BE2C (cell line): Measurements from ENCODE around the gene RPL13.
"Not testable (repeated sequence)": the region's sequence is repeated elsewhere in the genome, so short reads cannot be mapped to it uniquely, and the experiment has no call there.

Source experiments
- DNase-seq: peaks from one replicate; pipeline ENCODE4 v3.0.0-alpha.2; 2020
- H3K27me3 ChIP-seq: fragments of 250-450 bp; sonication (Bioruptor Pico); 2 replicates; pipeline ENCODE4 v1.5.1; 2020; ENCODE audit warnings: mild to moderate bottlenecking
- H3K36me3 ChIP-seq: fragments of 250-450 bp; sonication (Bioruptor Pico); 2 replicates; pipeline ENCODE4 v1.5.1; 2020; ENCODE audit warnings: mild to moderate bottlenecking
- H3K4me1 ChIP-seq: fragments of 250-450 bp; sonication (Bioruptor Pico); 2 replicates; pipeline ENCODE4 v1.5.1; 2020
- H3K4me3 ChIP-seq: 2 replicates; pipeline ENCODE4 v1.5.1; 2011; ENCODE audit warnings: low read depth, low read length
- H3K9me3 ChIP-seq: fragments of 250-450 bp; sonication (Bioruptor Pico); 2 replicates; pipeline ENCODE4 v1.5.1; 2020
- CTCF ChIP-seq: IDR thresholded peaks from 2 replicates; pipeline ENCODE4 v1.5.1; 2012; ENCODE audit warnings: mild to moderate bottlenecking, low read depth, low read length

RPL13 gene

GRCh38 chr16:89584768-89585549, 24.5 kb downstream of the RPL13 start:
- Histone ChIP-seq H3K4me3 (no peak overlapping the region), H3K9me3 (peaks cover 5% of the 10 kb centered on the region), H3K4me1 (no peaks in the 10 kb centered on the region), H3K36me3 (peaks cover 8% of the 10 kb centered on the region), H3K27me3 (no peaks in the 10 kb centered on the region)
- TF ChIP-seq CTCF: no peak
- no peak for DNase-seq

DNA sequence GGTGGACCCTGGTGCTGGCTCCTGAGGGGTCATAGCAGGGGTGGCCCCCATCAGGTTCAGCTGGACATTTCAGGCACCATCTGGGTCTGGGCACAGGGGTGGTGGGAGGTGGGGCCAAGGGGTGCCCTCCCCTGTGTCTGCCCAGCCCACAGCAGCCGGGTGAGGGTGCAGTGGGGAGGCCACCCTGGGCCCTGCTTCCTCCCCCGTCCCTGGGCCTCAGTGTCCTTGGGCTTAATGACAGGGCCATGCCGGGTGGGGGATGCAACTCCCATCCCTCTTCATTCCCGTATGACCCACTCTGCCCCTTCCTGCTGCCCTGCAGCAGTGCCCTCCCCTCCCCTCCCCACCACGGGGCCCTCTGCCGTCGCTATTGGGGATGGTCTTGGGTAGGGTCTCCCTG, 25.7 kb downstream of the RPL13 start:
- Histone ChIP-seq H3K4me3 (no peak overlapping the region), H3K36me3 (peaks cover 8% of the 10 kb centered on the region), H3K4me1 (no peaks in the 10 kb centered on the region), H3K27me3 (no peaks in the 10 kb centered on the region), H3K9me3 (peaks cover 5% of the 10 kb centered on the region)
- DNase-seq: no peak
- no peak for TF ChIP-seq CTCF

DNA sequence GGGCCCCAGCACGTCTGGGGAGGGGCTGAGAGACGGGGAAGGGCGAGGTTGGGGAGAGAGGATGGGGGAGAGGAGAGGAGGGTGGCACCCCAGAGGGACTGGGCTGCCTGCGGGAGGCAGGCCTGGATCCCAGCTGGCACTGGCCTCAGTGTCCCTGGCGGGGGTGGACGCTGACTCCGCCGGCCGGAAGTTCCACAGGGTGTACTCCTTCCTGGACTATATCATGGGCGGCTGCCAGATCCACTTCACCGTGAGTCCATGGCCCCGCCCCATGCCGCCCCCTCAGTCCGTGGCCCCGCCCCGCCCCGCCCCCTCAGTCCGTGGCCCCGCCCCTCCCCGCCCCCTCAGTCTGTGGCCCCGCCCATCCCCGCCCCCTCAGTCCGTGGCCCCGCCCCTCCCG, 26.4 kb downstream of the RPL13 start:
- no peak for TF ChIP-seq CTCF
- no peaks in the 10 kb centered on the region for H3K27me3 ChIP-seq
- no peaks in the 10 kb centered on the region for H3K4me1 ChIP-seq
- no peak overlapping the region for H3K4me3 ChIP-seq
- peaks cover 5% of the 10 kb centered on the region for H3K9me3 ChIP-seq
- H3K36me3 ChIP-seq: peaks cover 8% of the 10 kb centered on the region
- DNase-seq: peak; percentile 65

DNA sequence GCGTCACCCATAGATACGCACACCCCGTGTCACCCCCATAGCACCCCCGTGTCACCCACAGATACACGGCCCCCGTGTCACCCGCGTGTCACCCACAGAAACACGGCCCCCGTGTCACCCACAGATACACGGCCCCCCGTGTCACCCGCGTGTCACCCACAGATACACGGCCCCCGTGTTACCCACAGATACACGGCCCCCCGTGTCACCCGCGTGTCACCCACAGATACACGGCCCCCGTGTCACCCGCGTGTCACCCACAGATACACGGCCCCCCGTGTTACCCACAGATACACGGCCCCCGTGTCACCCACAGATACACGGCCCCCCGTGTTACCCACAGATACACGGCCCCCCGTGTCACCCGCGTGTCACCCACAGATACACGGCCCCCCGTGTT, 27.2 kb downstream of the RPL13 start:
- H3K27me3 ChIP-seq, H3K4me3 ChIP-seq, H3K4me1 ChIP-seq, DNase-seq, H3K36me3 ChIP-seq, H3K9me3 ChIP-seq: not testable (repeated sequence)

- DNase-seq: no peak
- TF ChIP-seq CTCF: no peak
These were observed 28.1 kb downstream of the RPL13 start for GRCh38 chr16:89588413-89589109.

DNA sequence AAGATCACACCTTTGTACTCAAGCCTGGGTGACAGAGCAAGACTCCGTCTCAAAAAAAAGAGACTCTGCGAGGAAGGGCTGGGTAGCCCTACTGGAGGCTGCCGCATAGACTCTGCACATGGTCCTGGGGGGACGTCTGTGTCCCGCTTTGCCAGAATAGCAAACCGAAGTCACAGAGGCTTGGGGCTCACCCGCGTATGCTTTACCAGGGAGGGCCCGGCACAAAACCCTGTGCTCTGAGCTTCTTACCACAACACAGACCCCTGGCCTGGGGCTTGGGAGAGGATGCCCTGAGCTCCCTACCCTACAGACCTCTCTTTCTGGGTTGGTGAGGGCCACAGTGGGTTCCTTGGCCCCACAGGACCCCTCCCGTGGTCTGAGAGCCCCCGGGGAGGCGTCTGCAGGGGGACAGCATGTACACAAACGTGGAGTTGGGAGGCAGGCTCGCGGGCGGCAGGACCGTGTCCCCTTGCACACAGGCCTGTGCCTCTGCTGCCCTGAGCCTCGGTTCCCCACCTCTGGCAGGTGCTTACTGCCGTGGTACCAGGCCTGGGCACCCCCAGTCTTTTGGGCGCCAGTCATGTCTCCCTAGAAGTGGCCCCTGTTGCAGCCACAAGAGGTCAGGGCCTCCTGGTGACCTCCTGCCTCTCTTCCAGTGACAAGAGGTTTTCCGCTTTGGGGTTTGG, 28.9 kb downstream of the RPL13 start:
- Histone ChIP-seq H3K36me3 (peaks cover 3% of the 10 kb centered on the region), H3K4me1 (no peaks in the 10 kb centered on the region), H3K4me3 (no peak overlapping the region), H3K9me3 (peaks cover 5% of the 10 kb centered on the region), H3K27me3 (no peaks in the 10 kb centered on the region)
- no peak for TF ChIP-seq CTCF
- no peak for DNase-seq

More at GRCh38 chr16:89588413-89589109, 28.1 kb downstream of the RPL13 start:
- Histone ChIP-seq H3K27me3 (no peaks in the 10 kb centered on the region), H3K4me1 (no peaks in the 10 kb centered on the region), H3K4me3 (no peak overlapping the region), H3K9me3 (peaks cover 5% of the 10 kb centered on the region), H3K36me3 (peaks cover 8% of the 10 kb centered on the region)
